GM18498 (cell line): ENCODE measurements around the gene DENND1A.
A peak's percentile ranks its signal among the peaks of the same experiment; 100 is the strongest.
"Not testable (repeated sequence)": the region's sequence is repeated elsewhere in the genome, so short reads cannot be mapped to it uniquely, and the experiment has no call there.

Experiments
- ATAC-seq: cut with Tn5 transposase; IDR thresholded peaks from one replicate; pipeline ENCODE4 v1.9.1; 2021; ENCODE audit warnings: mild to moderate bottlenecking, moderate library complexity; ENCODE audit not compliant: unreplicated experiment

The DENND1A gene

DNA sequence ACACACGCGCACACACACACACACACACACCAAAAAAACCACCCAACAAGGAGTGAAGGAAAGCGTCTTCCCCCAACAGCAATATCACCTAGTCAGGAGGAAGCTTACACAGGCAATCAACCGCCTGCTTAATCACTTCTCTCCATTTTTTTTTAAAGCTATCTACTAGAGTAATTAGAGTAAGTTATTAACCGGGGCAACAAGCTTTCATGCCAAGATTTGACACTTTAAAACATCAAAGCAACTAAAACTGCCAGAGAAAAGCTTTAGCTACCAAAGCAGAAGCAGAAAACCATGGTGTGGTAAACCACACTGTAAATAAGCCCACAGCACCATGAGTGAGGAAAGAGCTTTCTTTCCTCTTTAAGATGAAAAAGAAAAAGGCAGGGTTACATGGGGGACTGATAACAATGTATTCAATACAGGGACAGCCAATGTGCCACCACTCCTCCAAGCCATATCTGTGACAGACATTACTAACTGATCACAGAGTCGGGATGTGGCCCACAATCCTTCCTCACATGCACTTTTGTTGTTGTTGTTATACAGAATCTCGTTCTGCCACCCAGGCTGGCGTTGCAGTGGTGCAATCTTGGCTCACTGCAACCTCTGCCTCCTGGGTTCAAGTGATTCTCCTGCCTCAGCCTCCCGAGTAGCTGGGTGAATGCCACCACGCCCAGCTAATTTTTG lies 291.8 kb downstream of the DENND1A start:
- ATAC-seq, result peak; percentile 70

DNA sequence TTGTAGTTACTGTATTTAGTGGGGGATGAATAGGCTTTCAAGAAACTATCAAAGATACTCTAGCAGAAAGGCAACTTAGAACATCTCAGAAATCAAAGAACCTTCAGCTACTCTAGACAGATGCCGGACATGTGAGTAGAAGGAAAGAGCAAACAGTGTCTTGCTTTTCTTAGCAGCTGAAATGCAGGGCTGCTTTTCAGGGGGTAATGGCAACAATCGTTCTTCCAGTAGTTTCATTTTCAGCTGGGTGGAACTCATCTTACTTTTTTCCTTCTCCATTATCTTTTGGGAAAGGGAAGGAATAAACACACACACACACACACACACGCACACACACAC lies 292.4 kb downstream of the DENND1A start:
- no peak for ATAC-seq

DNA sequence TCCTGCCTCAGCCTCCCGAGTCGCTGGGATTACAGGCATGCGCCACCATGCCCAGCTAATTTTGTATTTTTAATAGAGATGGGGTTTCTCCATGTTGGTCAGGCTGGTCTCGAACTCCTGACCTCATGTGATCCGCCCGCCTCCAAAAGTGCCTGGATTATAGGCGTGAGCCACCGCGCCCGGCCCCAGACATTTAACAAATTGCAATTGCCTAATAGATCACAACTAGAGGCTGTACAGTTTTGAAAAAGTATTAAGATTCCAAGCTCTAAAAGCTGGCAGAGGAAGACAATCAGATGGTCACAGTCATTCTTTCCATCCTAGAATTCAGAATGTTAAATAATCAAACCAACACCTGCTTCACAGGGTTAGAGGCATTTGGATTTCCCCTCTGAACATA lies 293.1 kb downstream of the DENND1A start:
- ATAC-seq, result not testable (repeated sequence)

DNA sequence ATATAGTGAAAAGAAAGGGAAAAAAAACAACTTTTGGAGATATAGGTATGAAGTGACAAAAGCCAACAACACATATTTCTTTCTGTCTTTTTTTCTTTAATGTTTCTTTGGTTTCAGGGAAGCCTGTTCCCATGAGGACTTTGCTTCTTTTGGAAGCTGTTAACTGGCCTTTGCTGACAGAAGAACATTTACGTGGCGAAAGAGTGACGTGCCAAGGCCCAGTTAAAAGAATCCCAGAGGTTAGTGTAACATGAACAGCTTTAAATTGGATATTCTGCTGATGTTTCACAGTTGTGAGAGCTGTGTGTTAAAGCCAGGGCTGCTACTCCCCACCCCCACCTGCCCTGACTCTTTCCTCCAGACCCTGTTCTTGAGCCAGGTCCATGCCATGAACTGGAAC lies 298.1 kb downstream of the DENND1A start:
- no peak for ATAC-seq

DNA sequence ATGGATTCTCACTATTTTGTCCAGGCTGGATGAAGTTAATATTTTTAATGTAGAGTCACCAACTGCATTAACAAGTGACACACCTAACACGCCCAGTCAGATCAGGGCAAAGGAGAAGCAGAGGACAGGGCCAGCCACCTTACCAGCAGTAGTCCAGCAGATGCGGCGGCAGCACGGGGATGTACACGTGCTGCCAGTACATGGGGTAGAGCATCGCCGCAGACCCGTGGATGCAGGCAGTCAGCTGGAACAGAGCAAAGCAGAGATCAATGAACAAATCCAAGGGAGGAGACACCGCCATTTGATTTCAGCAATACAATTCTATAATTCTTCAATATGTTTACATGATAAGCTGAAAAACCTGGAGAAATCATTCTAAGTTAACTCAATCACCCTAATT lies 299.7 kb downstream of the DENND1A start:
- ATAC-seq, result no peak

DNA sequence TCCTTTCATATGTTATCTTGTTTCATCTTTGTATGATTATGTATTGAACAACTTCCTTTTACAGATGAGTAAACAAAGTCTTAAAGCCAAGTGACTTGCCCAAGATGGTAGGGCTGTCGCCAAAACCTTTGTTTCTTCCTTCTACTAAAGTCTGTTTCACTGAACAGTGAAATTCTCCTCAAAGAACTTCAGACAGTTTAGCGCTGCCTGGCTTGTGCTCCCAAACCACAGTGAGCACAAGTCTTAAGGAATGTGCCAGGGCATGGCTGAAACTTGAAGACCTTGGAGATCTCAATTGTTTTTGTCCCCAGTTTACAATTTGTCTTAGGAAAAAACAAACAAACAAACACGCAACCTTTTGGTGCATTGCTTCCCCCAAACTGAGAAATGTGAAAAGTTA lies 300.4 kb downstream of the DENND1A start:
- ATAC-seq, result no peak

DNA sequence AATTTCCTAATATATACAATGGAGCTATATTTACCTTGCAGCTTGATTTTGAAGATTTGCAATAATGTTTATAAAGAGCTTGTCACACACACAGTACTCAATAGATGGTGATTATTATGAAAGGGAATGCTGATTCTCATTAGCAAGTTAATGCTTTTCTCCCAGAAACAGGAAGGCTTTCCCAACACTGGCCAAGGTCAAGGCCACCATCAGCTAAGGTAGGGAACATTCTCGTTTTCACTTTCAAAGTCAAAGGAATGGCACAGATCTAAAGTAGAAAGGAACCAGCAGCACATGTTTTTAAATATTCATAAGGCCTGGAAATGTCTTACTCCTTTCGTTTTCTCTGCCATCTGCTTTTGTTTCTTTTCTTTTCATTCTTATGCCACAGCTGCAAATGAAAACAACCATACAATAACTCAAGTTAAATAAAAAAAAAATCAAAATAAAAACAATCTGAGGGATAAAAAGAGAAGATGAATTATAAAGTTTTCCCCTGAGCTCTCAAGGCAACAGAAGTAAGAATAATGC lies 307.1 kb downstream of the DENND1A start:
- ATAC-seq, result no peak

DNA sequence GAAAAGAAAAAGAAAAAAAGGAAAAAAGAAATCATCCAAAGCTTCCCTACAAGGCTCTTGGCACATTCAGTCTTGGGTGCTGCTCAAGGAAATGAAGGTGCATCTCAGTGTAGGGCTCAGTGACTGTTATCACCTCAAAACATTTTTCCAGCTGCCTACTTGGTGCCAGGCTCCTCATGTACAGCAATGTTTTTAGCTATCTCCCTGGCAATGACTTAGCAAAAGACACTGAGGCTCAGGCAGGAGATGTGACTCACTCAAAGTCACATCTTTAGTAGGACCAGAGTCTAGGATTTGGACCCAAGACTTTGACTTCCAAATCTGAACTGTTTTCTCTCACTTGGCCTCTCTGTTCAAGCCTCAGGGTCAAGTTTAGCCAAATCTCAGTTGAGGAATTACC lies 309.7 kb downstream of the DENND1A start:
- ATAC-seq, result no peak

DNA sequence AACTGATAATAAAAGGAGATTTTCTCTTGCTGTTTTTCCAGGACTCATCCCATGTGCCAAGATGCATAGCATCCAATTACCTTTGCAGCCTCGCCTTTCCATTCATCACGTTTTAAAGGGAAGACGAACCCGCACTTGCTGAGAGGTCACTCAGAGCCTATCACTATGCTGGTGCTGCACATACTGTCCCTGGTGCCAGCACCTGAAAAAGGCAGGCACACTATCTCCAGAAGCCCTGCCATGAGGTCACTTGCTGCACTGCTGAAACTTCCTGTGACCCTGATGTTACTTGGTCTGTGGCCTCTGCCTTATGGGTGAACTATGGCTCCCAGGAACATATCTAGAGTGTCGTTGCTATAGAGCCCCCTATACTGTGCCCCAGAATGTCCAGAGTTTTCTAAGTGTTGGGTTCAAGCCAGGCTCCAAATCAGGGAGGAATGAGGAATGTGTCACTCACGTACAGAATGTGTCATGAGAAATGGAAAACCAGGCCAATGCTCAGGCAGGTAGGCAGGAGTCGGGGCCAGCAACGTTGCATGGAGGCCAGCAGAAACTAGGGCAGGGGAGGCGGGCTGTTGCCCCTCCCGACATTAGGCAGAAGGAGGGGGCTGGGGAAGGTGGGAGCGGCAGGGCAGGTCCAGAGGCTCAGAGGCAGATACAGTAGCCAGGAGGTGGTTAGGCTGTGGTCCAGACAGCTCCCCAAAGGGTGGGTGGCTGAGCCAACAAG lies 311.8 kb downstream of the DENND1A start:
- no peak for ATAC-seq

DNA sequence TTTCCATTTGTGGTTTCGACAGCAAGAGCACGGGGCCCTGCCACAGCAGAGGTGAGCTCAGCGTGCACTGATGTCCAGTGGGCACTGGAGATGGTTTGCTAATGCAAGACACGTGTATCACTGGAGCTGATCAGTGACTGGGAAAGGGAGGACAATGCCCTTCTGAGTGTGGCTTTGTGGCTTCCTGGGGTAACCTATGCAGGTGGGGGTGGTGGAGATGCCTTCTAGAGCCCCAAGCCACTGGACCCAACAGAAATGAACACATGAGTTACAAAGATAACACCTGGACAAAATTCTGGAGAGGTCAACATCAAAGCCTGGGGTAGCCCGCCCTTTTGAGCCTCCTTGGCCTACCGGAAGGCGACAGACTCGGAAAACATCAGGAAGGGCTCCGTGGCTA lies 312.6 kb downstream of the DENND1A start:
- no peak for ATAC-seq

DNA sequence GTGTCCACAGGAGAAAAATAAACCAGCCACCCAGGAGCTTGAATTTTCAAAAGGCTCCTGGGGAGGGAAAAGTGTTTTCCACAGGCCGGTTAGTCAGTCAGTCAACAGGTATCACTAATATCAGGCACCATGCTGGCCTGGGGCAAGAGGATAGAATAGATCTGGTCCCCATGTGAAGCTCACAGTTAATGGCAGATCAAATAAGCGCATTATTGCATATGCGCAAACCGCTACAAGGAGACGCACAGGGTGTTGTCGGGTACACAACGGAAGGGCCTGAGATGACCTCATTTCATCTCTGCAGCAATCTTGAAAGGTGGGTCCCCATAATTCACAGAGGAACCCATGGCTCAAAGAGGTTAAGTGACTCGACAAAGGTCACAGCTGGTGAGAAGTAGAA lies 313.2 kb downstream of the DENND1A start:
- ATAC-seq, result no peak

DNA sequence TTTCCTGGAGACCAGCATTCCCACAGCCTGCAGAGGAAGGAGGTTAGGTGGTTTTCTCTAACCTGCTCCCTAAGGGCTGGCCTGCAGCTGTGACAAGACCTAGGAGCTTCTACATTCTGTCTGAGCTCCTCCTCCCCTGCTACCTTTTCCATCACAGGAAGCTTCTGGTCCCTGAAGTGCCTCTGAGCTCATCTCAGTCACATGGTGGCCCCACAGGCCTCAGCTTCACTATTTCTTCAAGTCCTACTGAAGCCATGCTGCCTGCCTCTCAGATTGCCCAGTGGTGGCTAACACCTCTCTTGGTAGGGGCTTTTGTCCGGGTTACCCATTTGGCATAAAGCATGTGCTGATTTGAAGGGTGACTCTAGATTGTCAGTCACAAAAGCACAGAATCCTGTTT lies 314.5 kb downstream of the DENND1A start:
- no peak for ATAC-seq

DNA sequence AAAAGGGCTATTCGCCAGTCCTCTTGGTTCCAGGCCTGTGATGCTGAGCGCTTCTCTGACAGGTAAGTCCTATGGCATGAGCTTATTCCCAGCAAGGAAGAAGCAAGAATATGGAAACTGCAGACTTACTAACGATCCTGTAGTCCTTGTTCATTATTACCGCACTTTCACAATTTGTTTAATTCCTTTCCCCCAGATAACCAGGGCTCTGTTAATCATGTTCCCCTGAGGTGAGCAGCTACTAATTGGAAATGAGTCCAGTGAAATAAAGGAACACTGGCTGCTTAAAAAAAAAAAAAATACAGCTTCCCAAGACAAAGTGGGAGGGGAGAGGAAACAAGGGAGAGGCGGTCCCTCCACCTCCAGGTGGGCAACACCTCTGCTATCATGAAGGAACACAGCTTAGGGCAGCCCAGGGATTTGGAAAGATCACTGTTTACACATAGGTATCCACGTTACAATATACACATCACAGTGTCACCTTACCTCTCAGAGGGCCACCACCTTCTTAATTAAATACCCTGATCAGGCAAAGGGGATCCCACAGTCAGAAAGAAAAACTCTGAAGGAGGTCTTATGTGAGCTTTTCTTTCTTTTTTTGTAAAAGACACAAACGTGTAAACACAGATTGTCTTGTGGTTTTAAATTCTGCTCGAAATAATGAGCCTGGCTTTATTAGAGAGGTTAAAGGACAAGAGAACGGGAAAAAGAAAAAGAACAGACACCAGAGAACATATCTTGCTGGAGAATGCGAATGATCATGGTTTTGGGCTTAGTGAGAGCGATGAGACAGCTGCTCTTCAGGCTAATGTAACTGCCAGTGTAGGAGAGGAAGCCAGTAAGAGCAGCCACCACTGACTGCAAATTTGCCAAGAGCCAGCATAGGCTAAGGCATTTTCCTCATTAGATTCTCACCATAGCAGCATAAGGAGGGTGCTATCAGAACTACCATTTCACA lies 315.3 kb downstream of the DENND1A start:
- no peak for ATAC-seq

DNA sequence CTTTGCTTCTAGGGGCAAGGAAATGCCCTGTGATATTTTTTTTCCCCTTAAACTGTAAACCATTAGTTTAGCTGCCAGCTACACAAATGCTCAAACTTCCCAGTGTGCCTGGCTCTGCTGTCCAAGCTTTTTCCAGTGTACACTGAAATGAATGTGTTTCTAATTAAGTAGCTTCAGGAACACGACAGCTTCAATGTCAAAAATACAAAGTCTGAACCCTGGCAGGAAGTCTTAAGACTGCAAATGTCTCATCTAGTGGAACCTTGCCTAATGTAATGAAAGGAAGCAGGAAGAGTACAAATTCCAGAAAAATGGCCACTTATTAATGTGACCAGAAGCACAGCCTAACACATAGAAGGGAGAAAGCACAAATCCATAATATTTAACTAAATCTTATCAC lies 318.7 kb downstream of the DENND1A start:
- no peak for ATAC-seq

DNA sequence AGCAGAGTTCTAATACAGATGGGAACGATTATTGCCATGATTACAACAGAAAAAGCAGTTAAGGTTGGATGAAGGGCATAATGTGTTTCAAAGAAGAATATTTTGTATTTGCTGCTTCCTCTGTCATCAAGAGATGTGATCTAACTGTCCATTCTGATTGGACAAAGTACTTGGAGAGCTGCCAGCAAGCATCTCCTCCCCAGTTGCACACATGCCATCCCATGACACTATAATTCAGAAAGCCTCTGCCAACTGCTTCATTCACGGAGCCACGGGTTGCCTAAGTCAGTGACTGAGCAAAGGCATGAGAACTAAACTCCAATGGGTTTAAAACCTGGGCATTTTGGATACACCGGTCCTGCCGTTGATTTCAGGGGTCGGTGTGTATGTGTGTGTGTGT lies 320.1 kb downstream of the DENND1A start:
- ATAC-seq, result no peak

DNA sequence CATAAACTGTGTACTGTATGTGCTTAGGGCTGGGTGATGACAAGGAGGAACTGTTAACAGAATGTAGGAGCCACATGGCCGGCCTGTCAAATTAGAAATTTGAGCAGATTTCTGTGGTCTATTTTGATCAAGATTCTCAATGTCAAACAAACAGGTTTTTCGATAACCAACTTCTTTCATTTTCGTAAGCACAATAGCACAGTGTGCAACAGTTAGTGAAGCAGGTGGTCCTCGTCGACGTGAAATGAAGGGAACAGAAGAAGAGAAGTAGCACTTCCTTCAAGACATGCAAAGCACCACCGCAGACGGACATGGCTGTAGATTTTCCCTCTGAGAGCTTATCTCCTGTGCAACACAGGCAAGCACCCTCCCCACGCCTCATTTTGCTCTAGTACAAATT lies 321.8 kb downstream of the DENND1A start:
- peak; percentile 95 for ATAC-seq

DNA sequence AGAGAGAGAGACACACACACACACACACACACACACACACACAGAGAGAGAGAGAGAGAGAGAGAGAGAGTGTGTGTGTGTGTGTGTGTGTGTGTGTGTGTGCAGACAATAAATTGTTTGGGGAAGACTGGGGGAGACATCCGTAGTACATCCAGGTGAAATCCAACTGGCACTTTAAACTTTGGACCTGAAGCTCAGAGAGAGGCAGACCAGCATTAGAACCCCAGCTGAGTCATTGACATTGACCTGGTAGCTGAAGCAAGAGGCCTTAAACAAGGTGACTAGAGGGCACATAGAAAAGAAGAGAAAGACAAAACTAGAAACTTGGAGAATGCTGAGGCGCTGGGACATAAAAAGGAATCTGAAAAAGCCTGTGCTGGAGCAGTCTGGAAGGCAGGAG lies 322.4 kb downstream of the DENND1A start:
- no peak for ATAC-seq

DNA sequence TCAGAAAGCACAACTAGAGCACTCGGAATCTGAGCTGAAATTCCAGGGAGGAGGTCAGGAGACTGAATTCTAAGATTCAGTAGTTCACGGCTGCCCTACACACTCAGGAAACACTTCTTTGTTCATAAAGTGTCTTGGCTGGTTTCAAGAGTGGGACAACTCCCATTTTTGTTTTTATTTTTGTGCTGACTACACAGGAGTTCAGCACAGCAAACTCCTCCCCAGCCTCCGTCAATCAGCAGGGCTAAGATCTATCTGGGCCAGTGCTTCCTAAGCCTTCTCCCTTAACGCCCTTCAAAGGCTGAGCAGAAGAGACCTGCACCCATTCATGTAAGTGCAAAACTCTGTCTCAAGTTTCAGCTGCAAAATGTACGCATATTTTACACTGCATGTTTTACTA lies 323.8 kb downstream of the DENND1A start:
- no peak for ATAC-seq

DNA sequence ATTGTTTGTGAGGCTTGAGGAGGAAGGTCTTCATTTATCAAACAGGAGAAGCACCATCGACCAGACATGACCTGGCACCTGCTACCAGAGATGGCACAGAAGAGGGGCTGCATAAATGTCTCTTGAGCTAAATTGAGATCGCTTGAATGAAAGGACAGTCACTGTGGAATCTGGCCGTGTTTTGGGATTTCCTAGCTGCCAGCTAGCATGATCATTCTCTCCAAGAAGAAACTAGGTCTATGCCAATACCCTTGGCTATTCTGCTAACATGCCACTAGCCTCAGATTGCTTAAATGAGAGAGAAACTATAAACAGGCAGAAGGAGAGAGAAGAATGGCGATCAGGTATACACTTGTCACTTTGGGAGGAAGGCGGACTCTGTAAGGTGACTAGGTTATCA lies 324.6 kb downstream of the DENND1A start:
- ATAC-seq, result no peak

DNA sequence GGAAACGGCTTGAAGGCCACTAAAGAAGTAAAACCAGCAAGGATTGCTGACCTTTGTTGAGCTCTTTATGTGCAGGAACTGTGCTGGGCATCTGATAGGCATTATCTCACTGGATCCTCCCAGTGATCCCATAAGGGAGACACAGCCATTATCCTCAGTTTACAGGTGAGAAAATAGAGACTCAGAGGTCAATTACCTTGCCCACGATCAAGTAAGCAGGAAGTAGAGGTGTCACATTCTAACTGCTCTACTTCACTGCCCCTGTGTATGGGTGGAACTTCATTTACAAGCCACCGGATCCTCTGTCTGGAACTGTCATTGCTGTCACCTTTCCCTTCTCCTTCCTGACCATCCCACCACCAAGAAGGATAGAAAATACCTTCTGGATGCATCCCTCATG lies 325.1 kb downstream of the DENND1A start:
- ATAC-seq, result no peak

DNA sequence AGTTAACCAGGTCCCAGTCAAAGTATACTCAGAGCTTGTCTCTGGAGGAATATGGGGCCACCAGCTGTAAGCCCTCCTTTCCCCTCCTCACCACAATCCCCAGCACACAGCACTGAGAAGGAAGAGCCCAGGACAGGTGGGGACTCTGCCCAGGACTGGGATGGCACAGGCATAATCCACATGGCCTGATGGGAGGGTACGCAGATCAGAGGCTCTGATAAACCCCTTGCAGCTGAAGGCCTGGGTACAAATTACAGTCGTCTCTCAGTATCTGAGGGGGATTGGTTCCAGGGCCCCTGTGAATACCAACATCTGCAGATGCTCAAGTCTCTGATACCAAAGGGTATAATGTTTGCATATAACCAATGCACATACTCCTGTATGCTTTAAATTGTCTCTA lies 328.1 kb downstream of the DENND1A start:
- ATAC-seq, result no peak

DNA sequence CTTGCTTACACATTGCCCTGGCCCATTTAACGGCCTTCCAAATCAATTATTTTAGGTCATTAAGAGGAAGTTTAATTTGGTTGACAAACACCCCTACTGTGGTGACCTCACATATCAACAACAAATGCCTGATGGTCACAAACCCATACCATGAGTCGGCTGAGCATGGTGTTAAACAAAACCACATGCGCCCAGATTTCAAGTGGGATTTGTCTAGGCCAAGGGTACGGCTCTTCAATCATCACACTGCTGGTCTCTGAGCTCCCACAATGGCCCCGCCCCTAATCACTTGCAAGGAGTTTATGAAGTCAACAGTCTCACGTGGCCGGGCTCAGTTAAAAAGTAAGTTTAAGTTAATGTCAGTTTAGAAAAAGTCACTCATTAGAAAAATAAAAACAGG lies 330.1 kb downstream of the DENND1A start:
- no peak for ATAC-seq
